ENCODE data around the gene SYT6. TPM values are rescaled to one million over a fixed set of nuclear protein-coding genes. Genes with fewer than 3 reads are reported as not detected.

Gene SYT6
- total and polyA plus RNA-seq, 4 donors, result 0.01 to 4.2 TPM; not detected in 2

- DNase-seq (peak in 1 of 3 donors; percentile 26), ATAC-seq (ENCODE audit: insufficient read depth, low FRiP score) (no peak)
- H3K36me3 ChIP-seq (ENCODE audit: control insufficient read depth in 4 of 4, insufficient read depth in 4 of 4, low read length in 4 of 4), result no peaks in the 10 kb centered on the region
- no peaks in the 10 kb centered on the region for H3K27me3 ChIP-seq (ENCODE audit: control insufficient read depth in 3 of 3, insufficient read depth in 3 of 3, low read length in 2 of 3)
- no peak overlapping the region for H3K4me3 ChIP-seq
- no peak overlapping the region for H3K27ac ChIP-seq (ENCODE audit: low read depth in 1 of 2, low read length in 1 of 2)
- H3K9ac ChIP-seq (ENCODE audit: insufficient read depth in 1 of 2, low read length in 2 of 2), result no peak overlapping the region
- H3K4me1 ChIP-seq (ENCODE audit: control insufficient read depth in 5 of 5, insufficient read depth in 5 of 5, low read length in 5 of 5), result peaks cover 0 to 24% (median 19%) of the 10 kb centered on the region in 5 donors
- H3K9me3 ChIP-seq (ENCODE audit: control insufficient read depth in 4 of 4, insufficient read depth in 3 of 4, low read length in 3 of 4), result no peaks in the 10 kb centered on the region
- no peak for TF ChIP-seq CTCF (IDR thresholded peaks at IDR 0.05; ENCODE audit: control extremely low read depth, extremely low read depth)
- WGBS, 2 donors, result 45 to 46% methylated on average over 2 of the region's 2 CpGs
Measured at GRCh38 chr1:114082304-114082630, 71.4 kb downstream of the SYT6 start.

- Histone ChIP-seq H3K4me1 (ENCODE audit: control insufficient read depth in 5 of 5, insufficient read depth in 5 of 5, low read length in 5 of 5) (peaks cover 0 to 24% (median 19%) of the 10 kb centered on the region in 5 donors), H3K4me3 (no peak overlapping the region), H3K9ac (ENCODE audit: insufficient read depth in 1 of 2, low read length in 2 of 2) (no peak overlapping the region), H3K9me3 (ENCODE audit: control insufficient read depth in 4 of 4, insufficient read depth in 3 of 4, low read length in 3 of 4) (no peaks in the 10 kb centered on the region), H3K27me3 (ENCODE audit: control insufficient read depth in 3 of 3, insufficient read depth in 3 of 3, low read length in 2 of 3) (no peaks in the 10 kb centered on the region), H3K36me3 (ENCODE audit: control insufficient read depth in 4 of 4, insufficient read depth in 4 of 4, low read length in 4 of 4) (no peaks in the 10 kb centered on the region), H3K27ac (ENCODE audit: low read depth in 1 of 2, low read length in 1 of 2) (no peak overlapping the region)
- no peak for TF ChIP-seq CTCF (IDR thresholded peaks at IDR 0.05; ENCODE audit: control extremely low read depth, extremely low read depth)
- peak; percentile 54 to 80 (median 78) for DNase-seq
- peak; percentile 39 for ATAC-seq (ENCODE audit: insufficient read depth, low FRiP score)
- WGBS, 2 donors, result 61 to 69% methylated on average over 17 of the region's 17 CpGs
Measured at GRCh38 chr1:114081437-114082303, 72.0 kb downstream of the SYT6 start.

GRCh38 chr1:114080511-114081436 lies 72.9 kb downstream of the SYT6 start:
- Histone ChIP-seq H3K4me1 (ENCODE audit: control insufficient read depth in 5 of 5, insufficient read depth in 5 of 5, low read length in 5 of 5) (peaks cover 0 to 26% (median 19%) of the 10 kb centered on the region in 5 donors), H3K4me3 (no peak overlapping the region), H3K36me3 (ENCODE audit: control insufficient read depth in 4 of 4, insufficient read depth in 4 of 4, low read length in 4 of 4) (no peaks in the 10 kb centered on the region), H3K27ac (ENCODE audit: low read depth in 1 of 2, low read length in 1 of 2) (no peak overlapping the region), H3K9ac (ENCODE audit: insufficient read depth in 1 of 2, low read length in 2 of 2) (no peak overlapping the region), H3K27me3 (ENCODE audit: control insufficient read depth in 3 of 3, insufficient read depth in 3 of 3, low read length in 2 of 3) (no peaks in the 10 kb centered on the region), H3K9me3 (ENCODE audit: control insufficient read depth in 4 of 4, insufficient read depth in 3 of 4, low read length in 3 of 4) (no peaks in the 10 kb centered on the region)
- ATAC-seq (ENCODE audit: insufficient read depth, low FRiP score) (no peak), DNase-seq (peak in 1 of 3 donors; percentile 12)
- no peak for TF ChIP-seq CTCF (IDR thresholded peaks at IDR 0.05; ENCODE audit: control extremely low read depth, extremely low read depth)
- WGBS, 2 donors, result 78 to 90% methylated on average over 13 of the region's 13 CpGs
